C4-2B (cell line): ENCODE measurements around the gene STYXL2.

Source experiments
- CTCF ChIP-seq: fragments of 450-650 bp; conservative IDR thresholded peaks from 2 replicates; pipeline ENCODE4 v1.5.1; 2017; ENCODE audit warnings: mild to moderate bottlenecking
- ZFX ChIP-seq: fragments of 450-650 bp; IDR thresholded peaks from 2 replicates; pipeline ENCODE4 v1.6.1; 2017

- TF ChIP-seq CTCF (no peak), ZFX (no peak)
These were observed 37.1 kb downstream of the STYXL2 start for GRCh38 chr1:167130829-167131510.
